HepG2 (cell line): ENCODE results near the gene CLCN4. TPM values are rescaled to one million over a fixed set of nuclear protein-coding genes. Genes with fewer than 3 reads are reported as not detected.

Experiments used
- ATAD3A ChIP-seq: sonication (generic); formaldehyde crosslinking; IDR thresholded peaks from 2 replicates; pipeline ENCODE4 v1.4.0; 2020; ENCODE audit warnings: missing genetic modification reagents
- ETV5 ChIP-seq: IDR thresholded peaks from 2 replicates; pipeline ENCODE4 v1.6.1; 2018; ENCODE audit warnings: missing biosample characterization, missing genetic modification reagents, inconsistent platforms, borderline replicate concordance
- ISL2 ChIP-seq: sonication (generic); formaldehyde crosslinking; IDR thresholded peaks from 2 replicates; pipeline ENCODE4 v1.5.0; 2020; ENCODE audit warnings: missing genetic modification reagents
- KMT2A ChIP-seq: sonication (generic); formaldehyde crosslinking; IDR thresholded peaks from 2 replicates; pipeline ENCODE4 v1.4.0; 2020; ENCODE audit warnings: missing genetic modification reagents
- MTERF4 ChIP-seq: sonication (generic); formaldehyde crosslinking; IDR thresholded peaks from 2 replicates; pipeline ENCODE4 v1.8.0; 2023; ENCODE audit warnings: mild to moderate bottlenecking, missing genetic modification reagents
- MXI1 ChIP-seq: IDR thresholded peaks from 3 replicates; pipeline ENCODE4 v1.6.1; 2012; ENCODE audit warnings: low read depth, low read length, inconsistent platforms, borderline replicate concordance
- NCOA1 ChIP-seq: sonication (generic); formaldehyde crosslinking; IDR thresholded peaks from 2 replicates; pipeline ENCODE4 v1.9.0; 2021; ENCODE audit warnings: missing genetic modification reagents
- NFKB2 ChIP-seq: sonication (generic); formaldehyde crosslinking; IDR thresholded peaks from 2 replicates; pipeline ENCODE4 v1.4.0; 2020; ENCODE audit warnings: missing genetic modification reagents, borderline replicate concordance
- ONECUT2 ChIP-seq: sonication (generic); formaldehyde crosslinking; IDR thresholded peaks from 2 replicates; pipeline ENCODE4 v1.4.0; 2020; ENCODE audit warnings: missing genetic modification reagents
- PAXIP1 ChIP-seq: sonication (generic); formaldehyde crosslinking; conservative IDR thresholded peaks from 2 replicates; pipeline ENCODE4 v1.4.0; 2020; ENCODE audit warnings: mild to moderate bottlenecking, missing genetic modification reagents, moderate library complexity
- POLR2A ChIP-seq, 2 experiments: IDR thresholded peaks; 2 replicates each; pipeline ENCODE4 v1.6.1; 2011; ENCODE audit warnings: low read depth in 2 of 2, low read length in 2 of 2, mild to moderate bottlenecking in 1 of 2, moderate library complexity in 1 of 2; ENCODE audit not compliant: insufficient read depth in 1 of 2
- POLR2AphosphoS5 ChIP-seq: IDR thresholded peaks from 2 replicates; pipeline ENCODE4 v1.6.1; 2012; ENCODE audit warnings: low read depth, low read length
- STAT5B ChIP-seq: sonication (generic); formaldehyde crosslinking; IDR thresholded peaks from 2 replicates; pipeline ENCODE4 v1.4.0; 2020; ENCODE audit warnings: missing genetic modification reagents
- TCF7 ChIP-seq: sonication (generic); IDR thresholded peaks from 2 replicates; pipeline ENCODE4 v1.6.1; 2016; ENCODE audit warnings: antibody characterized with exemption, low read depth
- THAP11 ChIP-seq: IDR thresholded peaks from 2 replicates; pipeline ENCODE4 v1.6.1; 2016; ENCODE audit warnings: missing biosample characterization, missing genetic modification reagents
- TRIM22 ChIP-seq: fragments of 450-650 bp; IDR thresholded peaks from 2 replicates; pipeline ENCODE4 v1.6.1; 2017
- ZNF282 ChIP-seq: fragments of 450-650 bp; IDR thresholded peaks from 2 replicates; pipeline ENCODE4 v1.6.1; 2018; ENCODE audit not compliant: partially characterized antibody
- ZNF317 ChIP-seq: sonication (generic); formaldehyde crosslinking; IDR thresholded peaks from 2 replicates; pipeline ENCODE4 v1.5.0; 2020; ENCODE audit warnings: mild to moderate bottlenecking, missing genetic modification reagents
- ZNF589 ChIP-seq: sonication (generic); formaldehyde crosslinking; conservative IDR thresholded peaks from 2 replicates; pipeline ENCODE4 v1.8.0; 2022; ENCODE audit warnings: mild to moderate bottlenecking, moderate library complexity, missing genetic modification reagents
- ZNF609 ChIP-seq: sonication (generic); formaldehyde crosslinking; IDR thresholded peaks from 2 replicates; pipeline ENCODE4 v1.4.0; 2020; ENCODE audit warnings: mild to moderate bottlenecking, missing genetic modification reagents, borderline replicate concordance
- ZNF614 ChIP-seq: IDR thresholded peaks from 2 replicates; pipeline ENCODE4 v1.6.1; 2018; ENCODE audit warnings: missing biosample characterization, missing genetic modification reagents, inconsistent platforms, borderline replicate concordance
- ZNF850 ChIP-seq: sonication (generic); formaldehyde crosslinking; conservative IDR thresholded peaks from 2 replicates; pipeline ENCODE4 v1.9.0; 2021; ENCODE audit warnings: mild to moderate bottlenecking, missing genetic modification reagents
- polyA plus RNA-seq, 8 experiments: library from polyadenylated mRNA; depleted of rRNA in 3 of 8; stranded (reverse) in 7 of 8; unstranded in 1 of 8; fragments of >200 nt; fragmentation: Illumina TruSeq in 4 of 8; extraction: Trizol in 4 of 8; gene quantifications; 2 replicates each; pipeline versions ENCODE4 v1.2.1 to v1.2.3, GENCODE V29; 2011 to 2016; ENCODE audit warnings: low read depth in 4 of 8, missing spikeins in 1 of 8, mixed read lengths in 1 of 8; ENCODE audit not compliant: insufficient read depth in 1 of 8
- total RNA-seq, 5 experiments: library from RNA; depleted of rRNA; stranded (reverse); fragments of >200 nt; fragmentation: Illumina TruSeq; extraction: Trizol; gene quantifications; 2 replicates each; pipeline ENCODE4 v1.2.3, GENCODE V29; 2016; ENCODE audit warnings: low read depth in 1 of 5

Gene CLCN4
- total and polyA plus RNA-seq, 2 of the 13 experiments (the other 11 are each of a cell fraction or from before 2014, with no cell fraction given): 1.8 to 2.5 TPM

- TF ChIP-seq MTERF4 (CRISPR knock-in tag) (no peak), NCOA1 (no peak), MXI1 (no peak), PAXIP1 (CRISPR knock-in tag) (peak; percentile 65), ZNF850 (CRISPR knock-in tag) (no peak), ATAD3A (CRISPR knock-in tag) (no peak), POLR2AphosphoS5 (0 out of 2 replicates have a peak, but pooled peaks have one; percentile 31), TCF7 (0 out of 2 replicates have a peak, but pooled peaks have one; percentile 29), ZNF282 (no peak), NFKB2 (CRISPR knock-in tag) (no peak), ZNF317 (CRISPR knock-in tag) (no peak), ZNF614 (CRISPR knock-in tag) (0 out of 2 replicates have a peak, but pooled peaks have one; percentile 5), STAT5B (CRISPR knock-in tag) (no peak), ZNF609 (CRISPR knock-in tag) (peak; percentile 30; the same call in 1 of the 2 replicates), ETV5 (CRISPR knock-in tag) (no peak), ISL2 (0 out of 2 replicates have a peak, but pooled peaks have one; percentile 49), THAP11 (CRISPR knock-in tag) (peak; percentile 8; the same call in 1 of the 2 replicates), POLR2A (IDR thresholded peaks at IDR 0.05; ENCODE audit: insufficient read depth in 1 of 2, low read depth in 2 of 2, low read length in 2 of 2) (peak in 1 of 2 experiments; percentile 59; a peak in 1 of 4 replicates), ZNF589 (no peak), TRIM22 (no peak), ONECUT2 (CRISPR knock-in tag) (peak; percentile 28; the same call in 1 of the 2 replicates), KMT2A (CRISPR knock-in tag) (no peak)
These were observed 212 bp downstream of the CLCN4 start (continued) for GRCh38 chrX:10157032-10157341.
